ENCODE results near the gene REM2.

The REM2 gene, protein sequence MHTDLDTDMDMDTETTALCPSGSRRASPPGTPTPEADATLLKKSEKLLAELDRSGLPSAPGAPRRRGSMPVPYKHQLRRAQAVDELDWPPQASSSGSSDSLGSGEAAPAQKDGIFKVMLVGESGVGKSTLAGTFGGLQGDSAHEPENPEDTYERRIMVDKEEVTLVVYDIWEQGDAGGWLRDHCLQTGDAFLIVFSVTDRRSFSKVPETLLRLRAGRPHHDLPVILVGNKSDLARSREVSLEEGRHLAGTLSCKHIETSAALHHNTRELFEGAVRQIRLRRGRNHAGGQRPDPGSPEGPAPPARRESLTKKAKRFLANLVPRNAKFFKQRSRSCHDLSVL

GRCh38 chr14:22883173-22883976 is at the start of gene REM2:
Gene REM2 (plus strand): TSS chr14:22883222. CDS start chr14:22883288, 66 bp downstream.
- Histone ChIP-seq H3K27me3 (ENCODE audit: control insufficient read depth, low read length) (no peaks in the 10 kb centered on the region), H3F3A (ENCODE audit: control insufficient read depth, insufficient read depth) (peaks cover 32% of the 10 kb centered on the region), H3K79me2 (ENCODE audit: control insufficient read depth, low read length) (no peaks in the 10 kb centered on the region), H3K4me3 (ENCODE audit: low read length) (no peak within 1 kb of the TSS; the same call in 1 of the 2 replicates), H4K20me1 (ENCODE audit: control insufficient read depth, insufficient read depth, low read depth, low read length) (no peaks in the 10 kb centered on the region), H3K27ac (ENCODE audit: low read depth, low read length) (no peak within 1 kb of the TSS), H3K4me1 (ENCODE audit: control insufficient read depth, low read length) (peaks cover 67% of the 10 kb centered on the region), H3K4me2 (ENCODE audit: low read length) (peak within 1 kb of the TSS; percentile 27), H3K9me3 (ENCODE audit: control insufficient read depth, insufficient read depth, low read length) (no peaks in the 10 kb centered on the region), H3K36me3 (ENCODE audit: control insufficient read depth, low read length) (peaks cover 4% of the 10 kb centered on the region; the same call in 1 of the 2 replicates), H3K9me2 (replicated peaks; ENCODE audit: control insufficient read depth, low read length) (no peaks in the 10 kb centered on the region)
- TF ChIP-seq CTCF (IDR thresholded peaks at IDR 0.05; ENCODE audit: low read depth, low read length, poor library complexity, severe bottlenecking): no peak
- no peak for TF ChIP-seq EZH2phosphoT487 (IDR thresholded peaks at IDR 0.05; ENCODE audit: borderline replicate concordance, low read length)

GRCh38 chr14:22835505-22835904 is 47.5 kb upstream of the REM2 start:
- Histone ChIP-seq H3K4me2 (ENCODE audit: low read length) (no peak overlapping the region), H3K9me3 (ENCODE audit: control insufficient read depth, insufficient read depth, low read length) (no peaks in the 10 kb centered on the region), H3K4me1 (ENCODE audit: control insufficient read depth, low read length) (peaks cover 20% of the 10 kb centered on the region), H3K9me2 (replicated peaks; ENCODE audit: control insufficient read depth, low read length) (no peaks in the 10 kb centered on the region), H4K20me1 (ENCODE audit: control insufficient read depth, insufficient read depth, low read depth, low read length) (no peaks in the 10 kb centered on the region), H3F3A (ENCODE audit: control insufficient read depth, insufficient read depth) (peaks cover 10% of the 10 kb centered on the region), H3K27ac (ENCODE audit: low read depth, low read length) (no peak overlapping the region), H3K36me3 (ENCODE audit: control insufficient read depth, low read length) (peaks cover 50% of the 10 kb centered on the region), H3K4me3 (ENCODE audit: low read length) (no peak overlapping the region), H3K79me2 (ENCODE audit: control insufficient read depth, low read length) (peaks cover 16% of the 10 kb centered on the region), H3K27me3 (ENCODE audit: control insufficient read depth, low read length) (no peaks in the 10 kb centered on the region)
- TF ChIP-seq EZH2phosphoT487 (IDR thresholded peaks at IDR 0.05; ENCODE audit: borderline replicate concordance, low read length): no peak
- no peak for TF ChIP-seq CTCF (IDR thresholded peaks at IDR 0.05; ENCODE audit: low read depth, low read length, poor library complexity, severe bottlenecking)

DNA sequence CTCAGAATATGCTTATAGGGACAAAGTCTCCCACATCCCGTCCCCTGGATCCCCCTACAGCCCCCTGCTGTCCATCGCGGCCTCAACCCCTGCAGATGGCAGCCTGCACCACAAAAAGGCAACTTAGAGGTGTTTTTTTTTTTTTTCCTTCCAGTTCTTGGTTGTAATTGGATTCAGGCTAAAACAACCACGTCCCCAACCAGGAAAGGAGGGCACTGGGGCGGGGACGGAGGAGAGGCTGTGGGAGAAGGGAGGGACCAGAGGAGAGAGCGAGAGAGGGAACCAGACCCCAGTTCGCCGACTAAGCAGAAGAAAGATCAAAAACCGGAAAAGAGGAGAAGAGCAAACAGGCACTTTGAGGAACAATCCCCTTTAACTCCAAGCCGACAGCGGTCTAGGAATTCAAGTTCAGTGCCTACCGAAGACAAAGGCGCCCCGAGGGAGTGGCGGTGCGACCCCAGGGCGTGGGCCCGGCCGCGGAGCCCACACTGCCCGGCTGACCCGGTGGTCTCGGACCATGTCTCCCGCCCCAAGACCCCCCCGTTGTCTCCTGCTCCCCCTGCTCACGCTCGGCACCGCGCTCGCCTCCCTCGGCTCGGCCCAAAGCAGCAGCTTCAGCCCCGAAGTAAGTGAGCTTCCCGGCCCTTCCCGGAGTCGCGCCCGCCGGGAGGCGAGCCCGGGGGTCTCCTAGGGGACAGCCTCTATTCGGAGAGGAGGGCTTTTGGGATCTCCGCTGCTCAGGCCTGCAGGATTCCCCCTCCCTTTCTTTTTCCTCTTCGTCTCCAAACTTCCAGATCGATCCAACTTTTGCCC is 46.5 kb upstream of the REM2 start, which contains the start of gene MMP14:
Gene MMP14, plus strand, starts transcription at position 285 of the 813 bp plus-strand sequence. Its CDS starts 233 bp downstream, at position 518.
- H3F3A ChIP-seq (ENCODE audit: control insufficient read depth, insufficient read depth): peaks cover 10% of the 10 kb centered on the region
- H3K4me2 ChIP-seq (ENCODE audit: low read length): no peak within 1 kb of the TSS
- no peak for TF ChIP-seq CTCF (IDR thresholded peaks at IDR 0.05; ENCODE audit: low read depth, low read length, poor library complexity, severe bottlenecking)
- TF ChIP-seq EZH2phosphoT487 (IDR thresholded peaks at IDR 0.05; ENCODE audit: borderline replicate concordance, low read length): no peak
- peaks cover 10% of the 10 kb centered on the region for H3K4me1 ChIP-seq (ENCODE audit: control insufficient read depth, low read length)
- H4K20me1 ChIP-seq (ENCODE audit: control insufficient read depth, insufficient read depth, low read depth, low read length): no peaks in the 10 kb centered on the region
- H3K9me3 ChIP-seq (ENCODE audit: control insufficient read depth, insufficient read depth, low read length): no peaks in the 10 kb centered on the region
- no peak within 1 kb of the TSS for H3K4me3 ChIP-seq (ENCODE audit: low read length)
- peaks cover 46% of the 10 kb centered on the region for H3K36me3 ChIP-seq (ENCODE audit: control insufficient read depth, low read length)
- H3K9me2 ChIP-seq (replicated peaks; ENCODE audit: control insufficient read depth, low read length): no peaks in the 10 kb centered on the region
- H3K27me3 ChIP-seq (ENCODE audit: control insufficient read depth, low read length): no peaks in the 10 kb centered on the region
- peaks cover 6% of the 10 kb centered on the region for H3K79me2 ChIP-seq (ENCODE audit: control insufficient read depth, low read length)
- H3K27ac ChIP-seq (ENCODE audit: low read depth, low read length): no peak within 1 kb of the TSS

All from DOHH2 (cell line).